DMS79 treated with DMSO at 0.1 percent for 48 hours (cell line): Measurements from ENCODE around the gene EZH1.

ENCODE experiments used
- DNase-seq: peaks from one replicate; lab custom pipeline; 2025; lab: John Stamatoyannopoulos, UW

EZH1 gene

DNA sequence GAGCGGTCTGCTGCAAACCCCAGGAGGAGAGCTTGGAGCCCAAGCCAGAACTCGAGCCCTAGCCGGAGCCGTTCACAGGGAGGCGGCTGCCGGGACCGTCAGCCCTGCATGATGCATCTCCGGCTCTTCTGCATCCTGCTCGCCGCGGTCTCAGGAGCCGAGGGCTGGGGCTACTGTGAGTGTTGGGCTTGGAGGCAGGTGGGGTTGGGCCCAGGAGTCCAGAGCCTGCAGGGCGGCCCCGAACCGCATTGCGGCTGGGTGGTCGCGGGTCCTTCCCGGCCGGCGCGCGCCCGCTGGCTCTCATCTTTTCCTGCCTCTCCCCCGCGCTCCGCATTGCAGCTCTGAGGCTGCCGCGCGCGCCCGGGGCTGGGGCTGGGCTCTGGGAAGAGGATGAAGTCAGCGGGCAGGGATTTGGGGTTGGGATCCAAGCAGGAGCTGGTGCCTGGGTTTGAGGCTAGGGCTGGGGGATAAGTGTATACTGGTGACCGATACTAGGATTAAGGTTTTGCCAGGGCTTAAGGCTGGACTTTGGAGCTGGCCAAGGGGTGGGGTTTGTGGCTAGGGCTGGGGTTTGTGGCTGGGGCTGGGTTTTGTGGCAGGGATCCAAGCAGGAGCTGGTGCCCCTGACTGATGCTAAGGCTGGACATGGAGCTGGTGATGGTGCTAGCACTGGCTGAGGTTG, 62.0 kb downstream of the EZH1 start:
- peak; percentile 68 for DNase-seq

DNA sequence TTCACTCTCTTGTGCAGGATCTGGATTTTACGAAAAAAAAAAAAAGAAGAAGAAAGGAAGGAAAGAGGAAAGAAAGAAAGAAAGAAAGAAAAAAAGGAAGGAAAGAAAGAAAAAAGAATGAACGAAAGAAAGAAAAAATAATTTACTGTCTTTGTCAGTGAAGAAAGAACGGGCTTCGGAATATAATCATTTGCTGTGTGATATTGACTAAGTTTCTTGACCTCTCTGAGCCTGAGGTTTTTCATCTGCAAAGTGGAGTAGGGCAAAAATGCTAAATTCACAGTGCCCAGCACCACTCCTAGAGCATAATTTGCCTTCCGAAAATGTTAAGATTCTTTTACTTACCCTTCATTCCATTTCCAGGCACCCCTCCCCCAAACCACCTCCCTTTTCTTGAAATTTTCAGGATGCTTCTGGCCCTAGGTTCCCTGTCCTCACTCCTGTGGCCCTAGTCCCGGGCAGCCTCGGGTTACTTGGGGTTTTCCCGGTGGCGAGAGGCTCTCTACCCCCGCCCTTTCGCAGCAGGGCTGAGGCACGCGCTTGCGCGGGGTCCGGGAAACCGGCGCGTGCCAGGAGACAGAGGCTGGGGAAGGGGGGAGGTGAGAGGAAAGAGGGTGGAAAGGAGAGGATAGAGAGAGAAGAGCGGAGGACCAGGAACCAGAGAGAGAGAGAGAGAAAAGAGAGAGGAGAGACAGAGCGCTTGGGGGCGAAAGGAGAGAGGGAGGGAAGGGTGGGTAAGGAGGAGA, 62.7 kb downstream of the EZH1 start, which contains the start of gene CNTNAP1:
TSS of gene CNTNAP1 (plus strand) at position 556 of the 746 bp plus-strand sequence. CDS start 299 bp downstream, outside the sequence.
- DNase-seq = peak; percentile 79

DNA sequence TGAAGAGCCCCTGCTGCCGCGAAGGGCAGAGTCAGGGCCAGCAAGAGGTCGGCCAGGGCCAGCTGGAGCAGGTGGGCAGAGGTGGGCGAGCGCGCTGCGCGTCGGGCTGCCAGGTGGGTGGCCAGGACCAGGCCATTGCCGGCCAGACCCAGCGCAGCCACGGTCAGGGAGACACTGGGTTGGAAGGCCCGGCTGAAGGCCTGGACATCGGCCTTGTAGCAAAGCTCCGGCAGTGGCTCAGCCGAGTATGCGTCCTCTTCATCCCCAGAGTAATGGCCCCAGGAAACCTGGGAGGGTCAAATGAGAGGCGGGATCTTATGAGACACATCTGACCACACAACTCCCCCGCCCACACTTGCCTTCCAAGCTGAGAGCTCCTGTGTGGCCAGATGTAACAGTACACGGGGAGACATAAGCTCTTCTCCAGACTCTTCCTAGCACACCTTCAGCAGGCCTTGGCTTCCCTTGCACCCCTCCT, 64.5 kb downstream of the EZH1 start:
- DNase-seq = peak; percentile 25

DNA sequence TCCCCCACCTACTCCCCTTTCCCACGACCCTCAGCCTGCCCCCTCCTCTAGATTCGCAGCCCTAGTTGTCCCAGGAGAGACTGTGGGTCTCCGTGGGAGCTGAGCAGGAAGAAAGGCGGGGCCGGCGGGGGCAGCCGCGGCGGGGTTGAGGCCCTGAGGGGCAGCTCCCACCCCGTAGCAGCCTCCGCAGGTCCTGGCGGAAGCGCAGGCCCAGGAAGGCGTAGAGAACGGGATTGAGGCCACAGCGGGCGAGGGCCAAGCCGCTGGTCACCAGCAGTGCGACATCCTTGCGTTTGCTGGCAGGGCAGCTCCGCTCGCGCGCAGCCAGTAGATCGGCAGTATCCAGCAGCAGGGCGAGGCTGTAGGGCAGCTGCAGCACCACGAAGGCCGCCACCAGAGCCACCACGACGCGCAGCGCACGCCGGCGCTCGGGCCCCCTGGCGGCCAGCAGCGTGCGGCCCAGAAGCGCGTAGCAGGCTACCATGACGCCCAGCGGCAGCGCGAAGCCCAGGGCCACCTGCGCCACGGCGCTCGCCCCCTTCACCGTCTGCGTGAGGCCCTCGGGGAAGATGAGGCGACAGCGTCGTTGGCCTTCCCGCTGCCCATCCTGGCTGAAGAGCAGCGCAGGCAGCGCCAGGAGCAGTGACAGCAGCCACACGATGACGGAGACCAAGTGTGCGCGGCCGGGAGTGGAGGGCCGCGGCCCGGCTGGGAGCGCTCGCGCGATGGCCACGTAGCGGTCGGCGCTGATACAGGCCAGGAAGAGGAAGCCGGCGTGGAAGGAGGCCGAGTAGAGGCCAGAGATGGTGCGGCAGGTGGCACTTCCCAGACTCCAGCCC, 65.1 kb downstream of the EZH1 start:
- peak; percentile 76 for DNase-seq

DNA sequence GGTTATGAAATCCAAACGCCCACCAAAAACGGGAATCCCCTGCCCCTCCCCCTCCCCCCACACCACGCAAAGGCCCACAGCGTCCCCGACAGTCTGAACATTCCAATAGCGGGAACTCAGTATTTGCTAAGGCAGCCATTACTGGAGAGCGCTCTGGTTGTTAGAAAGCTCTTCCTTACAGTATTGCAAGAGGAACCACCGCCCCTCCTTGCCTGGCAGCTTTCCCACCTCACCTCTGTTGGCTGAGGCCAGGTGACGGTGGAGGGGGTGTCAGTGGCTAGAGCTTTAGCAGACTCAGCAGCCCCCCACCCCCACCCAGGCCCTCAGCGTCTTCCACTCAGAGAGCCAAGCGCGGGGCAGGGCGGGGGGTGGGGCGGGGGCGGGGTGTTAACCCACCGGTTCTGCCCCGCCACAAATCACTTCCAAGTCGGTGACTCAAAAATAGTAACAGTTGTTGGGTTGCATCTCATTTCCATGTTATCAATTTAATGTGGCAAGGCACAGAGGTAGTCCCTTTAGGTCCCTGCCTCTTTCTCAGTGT, 65.8 kb downstream of the EZH1 start:
- DNase-seq = peak; percentile 94

DNA sequence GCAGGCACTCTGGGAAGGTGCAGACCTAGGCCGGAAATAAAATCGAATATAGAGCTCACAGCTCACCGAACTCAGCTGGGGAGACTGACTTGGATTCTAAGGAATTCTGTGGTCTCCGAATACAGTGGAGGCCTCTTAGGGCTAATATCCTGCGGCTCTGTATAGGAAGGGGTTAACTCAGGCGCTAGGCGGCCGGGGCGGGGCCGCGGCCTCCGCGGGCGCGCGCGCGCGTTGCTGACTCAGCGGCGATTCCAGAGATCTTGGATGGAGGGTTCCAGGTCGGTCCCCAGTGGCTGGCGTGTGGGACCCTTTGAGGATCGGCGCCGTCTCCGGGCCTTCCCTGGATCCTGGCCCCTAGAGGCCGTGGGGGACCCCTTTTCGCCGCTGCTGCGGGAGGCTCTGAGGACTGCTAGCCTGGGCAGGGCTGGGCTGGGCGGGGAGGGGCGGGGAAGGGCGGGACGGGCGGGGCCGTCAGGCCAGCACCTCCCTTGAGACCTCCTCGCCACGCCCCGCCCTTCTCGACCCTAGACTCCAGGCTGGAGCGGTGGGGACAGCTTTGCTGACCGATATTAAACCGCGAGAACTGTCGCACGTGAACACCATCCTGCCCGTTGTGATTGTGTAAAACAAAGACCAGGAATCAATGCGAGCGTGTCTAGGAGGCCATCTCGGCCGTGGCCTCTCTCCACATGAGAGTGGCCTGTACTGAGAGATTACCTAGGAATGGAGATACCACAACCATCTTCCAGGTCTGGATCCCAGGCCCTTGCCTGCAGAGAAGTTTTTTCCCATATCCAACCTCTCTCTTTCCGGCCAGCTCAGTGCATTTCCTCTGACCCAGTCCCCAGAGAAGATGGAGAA, 66.7 kb downstream of the EZH1 start:
- DNase-seq = peak; percentile 86

DNA sequence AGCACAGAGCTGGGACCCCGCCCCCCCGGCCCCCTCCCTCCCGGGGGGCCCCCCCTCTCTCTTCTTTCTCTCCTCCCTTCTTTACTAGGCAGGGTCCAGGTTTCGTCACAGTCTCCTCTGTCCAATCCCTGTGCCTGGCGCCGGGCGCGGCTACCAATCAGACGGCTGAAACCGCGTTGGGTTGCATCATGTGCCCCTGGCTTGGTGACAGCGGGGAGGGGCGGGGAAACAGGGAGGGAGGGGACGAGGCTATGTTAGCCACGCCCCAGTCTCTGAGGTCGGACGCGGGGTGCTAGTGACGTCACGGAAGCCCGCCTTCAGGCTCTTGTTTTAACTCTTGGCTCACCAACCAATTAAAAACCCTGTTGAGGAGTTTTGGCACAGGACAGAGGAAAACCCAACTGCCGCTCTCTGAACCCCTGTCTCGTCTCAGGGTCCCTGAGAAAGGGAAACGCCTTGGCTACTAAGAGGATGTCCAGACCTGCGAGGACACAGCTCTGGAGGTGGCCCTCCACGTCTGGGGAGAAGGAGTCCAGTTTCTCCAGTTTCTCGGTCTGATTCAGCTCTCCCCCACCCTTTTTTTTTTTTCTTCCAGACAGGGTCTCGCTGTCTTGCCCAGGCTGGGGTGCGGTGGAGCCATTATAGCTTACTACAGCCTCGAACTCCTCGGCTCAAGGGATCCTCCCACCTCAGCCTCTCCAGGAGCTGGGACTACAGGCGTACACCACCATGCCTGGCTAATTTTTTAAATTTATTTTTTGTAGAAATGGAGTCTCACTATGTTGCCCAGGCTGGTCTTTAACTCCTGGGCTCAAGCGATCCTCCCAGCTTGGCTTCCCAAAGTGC, 67.6 kb downstream of the EZH1 start:
- DNase-seq = peak; percentile 98

DNA sequence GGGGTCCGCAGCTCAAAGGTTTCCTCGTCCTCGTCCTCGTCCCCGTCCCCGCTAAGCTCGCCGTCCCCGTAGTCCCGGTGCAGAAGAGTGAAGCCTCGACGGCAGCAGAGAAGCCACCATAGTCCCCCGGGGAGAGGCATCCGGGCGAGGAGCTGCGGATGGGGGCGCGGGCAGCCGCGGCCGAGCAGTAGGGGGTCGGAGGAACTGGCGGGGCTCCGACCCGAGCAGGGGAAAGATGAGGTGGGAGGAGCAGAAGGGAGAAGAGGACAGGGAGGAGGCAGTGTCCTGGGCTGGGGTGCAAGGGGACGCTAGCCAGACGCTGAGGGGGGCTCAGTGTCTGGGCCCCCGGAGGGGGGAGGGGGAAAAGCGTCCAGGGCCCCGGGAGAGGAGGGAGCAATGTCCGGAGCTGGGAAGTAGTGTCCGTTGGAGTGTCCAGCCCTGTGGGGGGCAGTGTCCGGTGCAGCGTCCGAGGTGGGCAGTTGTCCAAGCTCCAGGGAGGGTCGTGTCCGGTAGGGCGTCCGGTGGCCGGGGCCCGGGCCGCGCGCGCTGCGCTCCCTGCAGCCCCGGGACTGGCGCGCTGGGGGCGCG, 68.3 kb downstream of the EZH1 start, which contains the start of gene PLEKHH3:
TSS of gene PLEKHH3 (minus strand) at position 571 of the 588 bp plus-strand sequence. CDS start at position 140, 431 bp downstream.
- DNase-seq = peak; percentile 45

DNA sequence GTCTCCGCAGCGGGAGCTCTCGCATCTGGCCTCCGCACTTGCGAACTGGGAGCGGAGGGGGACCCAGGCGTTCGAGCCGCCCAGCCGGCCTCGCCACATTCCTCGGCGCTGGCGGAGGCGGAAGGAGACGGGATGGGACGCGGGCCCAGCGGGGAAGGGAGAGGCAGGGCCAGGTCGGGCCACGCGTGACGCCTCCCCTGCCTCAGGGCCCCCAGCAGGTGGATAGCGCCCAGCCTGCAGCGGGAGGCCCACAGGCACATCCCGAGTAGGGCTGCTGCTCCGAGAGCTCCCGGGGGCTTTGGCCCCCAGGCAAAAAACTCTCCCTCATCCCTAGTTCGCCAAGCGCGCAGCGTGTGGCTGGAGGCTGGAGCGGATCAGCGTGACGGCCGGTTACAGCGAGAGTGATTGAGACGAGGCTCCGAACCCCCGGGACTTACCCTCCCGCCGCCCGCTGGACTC, 68.8 kb downstream of the EZH1 start:
- peak; percentile 45 for DNase-seq

DNA sequence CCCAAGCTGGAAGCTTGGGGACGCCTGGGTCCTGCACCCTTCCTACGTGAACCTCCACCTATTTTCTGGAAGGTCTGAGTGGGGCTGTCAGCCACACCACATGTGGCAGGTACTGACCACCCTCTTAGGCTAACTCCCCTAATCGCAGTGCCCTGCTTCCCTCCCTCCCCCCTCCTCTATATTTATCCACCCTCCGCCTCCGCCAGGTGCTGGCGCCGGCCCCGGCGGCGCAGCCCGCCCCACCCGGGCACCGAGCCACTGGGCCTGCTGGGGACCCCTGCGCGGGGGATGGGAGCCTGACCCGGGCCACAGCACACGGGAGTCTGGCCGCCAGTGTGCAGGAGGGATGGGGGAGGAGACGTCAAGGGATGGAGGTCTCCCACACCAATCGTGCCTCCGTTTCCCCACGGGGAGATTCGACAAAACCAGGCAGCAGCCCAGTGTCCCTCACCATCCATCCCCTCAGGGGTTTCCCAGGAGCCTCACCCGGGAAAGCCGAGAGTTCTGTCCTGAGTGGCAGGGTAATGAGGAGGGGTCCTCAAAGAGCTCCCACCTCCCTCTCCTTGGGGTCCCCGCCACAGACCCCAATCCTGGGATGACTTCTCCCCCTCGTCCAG, 69.4 kb downstream of the EZH1 start:
- peak; percentile 69 for DNase-seq

DNA sequence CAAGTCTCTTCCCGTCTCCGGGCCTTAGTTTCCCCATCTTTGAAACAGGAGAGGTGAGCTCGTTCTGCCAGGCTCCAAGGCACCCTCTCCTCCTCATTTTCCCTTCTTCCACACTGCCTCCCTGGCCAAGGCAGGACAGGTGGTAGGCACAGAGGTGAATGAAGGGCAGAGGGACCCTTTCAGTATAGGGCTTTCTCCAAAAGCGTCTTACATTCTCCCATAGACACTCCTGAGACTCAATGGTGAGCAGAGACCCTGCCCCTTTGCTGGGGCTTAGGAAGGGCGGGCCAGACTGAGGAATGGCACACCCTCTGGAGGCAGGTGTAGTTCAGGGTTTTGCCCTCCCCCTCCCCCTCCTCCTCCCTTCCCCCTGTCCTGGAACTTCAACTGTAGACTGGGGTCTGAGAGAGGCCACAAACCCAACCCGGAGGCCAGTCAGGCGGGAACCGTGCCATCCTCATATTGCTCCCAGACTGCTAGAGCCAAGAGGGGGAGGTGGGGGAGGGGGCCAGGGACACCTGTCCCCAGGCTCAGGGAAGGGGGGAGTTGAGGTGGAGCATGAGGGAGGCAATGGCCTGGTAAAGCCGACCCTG, 70.0 kb downstream of the EZH1 start:
- DNase-seq = peak; percentile 69

DNA sequence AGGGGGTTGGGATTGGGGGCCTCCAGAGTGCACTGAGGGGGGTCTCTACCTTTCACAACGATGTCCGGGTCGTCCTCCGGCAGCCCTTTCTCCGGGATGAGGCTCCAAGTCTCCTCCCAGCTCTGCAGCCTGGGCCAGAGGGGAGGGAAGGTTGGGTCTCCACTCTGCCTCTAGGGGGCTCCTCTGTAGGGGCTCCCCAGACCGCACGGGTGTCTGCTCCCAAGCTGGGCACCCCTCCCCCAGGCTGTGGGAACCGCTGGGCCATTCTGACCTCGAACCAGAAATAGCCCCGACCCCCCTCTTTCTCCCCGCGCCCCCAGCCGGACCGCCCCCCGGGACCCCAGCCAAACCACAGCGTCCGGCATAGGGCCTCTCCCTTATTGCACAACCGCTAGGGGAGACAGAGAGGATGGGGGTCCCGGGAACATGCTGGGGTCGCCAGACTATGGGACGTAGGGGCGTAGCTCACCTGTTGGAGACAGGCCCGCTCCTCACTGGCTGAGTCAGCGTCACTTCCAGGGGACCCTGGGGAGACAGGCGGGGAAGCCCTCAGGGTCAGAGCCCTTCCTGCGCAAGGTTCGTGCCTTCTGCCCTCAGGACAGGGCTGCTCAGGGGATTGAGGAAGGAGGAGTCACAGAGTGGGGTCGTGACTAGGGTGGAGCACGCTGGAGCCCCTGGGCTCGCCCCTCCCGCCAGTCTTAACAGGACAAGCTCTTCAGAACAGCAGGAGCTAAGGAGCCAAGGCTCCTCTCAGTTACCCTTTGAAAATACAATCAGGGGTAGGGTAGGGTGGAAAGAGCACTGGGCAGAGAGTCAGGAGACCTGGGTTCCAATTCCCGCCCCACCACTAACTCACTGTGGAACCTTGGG, 70.7 kb downstream of the EZH1 start:
- DNase-seq = peak; percentile 49

DNA sequence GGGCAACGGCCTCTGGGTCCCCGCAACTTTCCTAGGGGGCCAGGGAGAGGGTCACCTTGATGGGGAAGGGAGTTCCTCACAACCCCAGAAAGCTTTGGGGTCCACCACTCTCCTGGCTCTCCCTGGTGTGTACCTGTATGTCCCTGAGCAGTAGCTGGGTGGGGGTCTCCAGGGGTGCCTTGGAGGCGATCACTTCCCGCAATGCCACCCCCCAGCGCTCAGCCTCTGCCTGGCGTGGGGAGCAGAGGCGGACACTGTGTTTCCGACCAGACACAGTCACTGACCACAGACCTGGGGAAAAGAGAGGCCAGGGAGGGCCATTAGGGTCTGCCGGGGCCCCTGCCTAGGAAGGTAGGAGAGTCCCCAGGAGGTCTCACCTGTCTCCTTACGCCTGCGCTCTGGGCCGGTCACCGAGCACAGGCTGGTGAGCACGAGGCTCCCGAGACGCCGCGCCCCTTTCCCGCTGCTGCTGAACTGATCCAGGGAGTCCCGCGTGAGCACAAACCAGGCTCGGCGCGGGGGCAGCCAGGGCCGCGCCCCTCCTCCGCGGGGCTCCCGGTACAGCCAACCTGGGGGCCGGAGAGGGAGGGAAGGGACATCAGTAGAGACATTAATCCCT, 71.5 kb downstream of the EZH1 start:
- no peak for DNase-seq

DNA sequence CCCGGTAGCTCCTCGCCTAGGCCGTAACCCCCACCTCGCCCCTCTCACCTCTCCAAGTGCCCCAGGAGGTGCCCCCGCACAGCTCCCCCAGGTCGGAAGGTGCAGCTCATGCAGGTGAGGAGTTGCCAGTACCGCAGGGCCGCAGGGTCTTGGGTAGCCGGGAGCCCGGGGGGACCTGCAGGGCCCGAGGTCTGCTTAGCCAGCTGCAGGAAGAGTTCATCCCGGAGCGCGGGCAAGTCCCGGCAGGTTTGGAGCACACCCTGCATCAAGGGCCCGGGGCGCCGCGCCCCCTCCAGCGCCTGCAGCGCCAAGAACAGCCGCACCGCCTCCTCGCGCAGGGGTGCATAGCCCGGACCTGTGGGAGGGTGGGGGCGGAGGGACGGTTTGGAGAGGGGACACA, 72.8 kb downstream of the EZH1 start:
- DNase-seq = peak; percentile 77

DNA sequence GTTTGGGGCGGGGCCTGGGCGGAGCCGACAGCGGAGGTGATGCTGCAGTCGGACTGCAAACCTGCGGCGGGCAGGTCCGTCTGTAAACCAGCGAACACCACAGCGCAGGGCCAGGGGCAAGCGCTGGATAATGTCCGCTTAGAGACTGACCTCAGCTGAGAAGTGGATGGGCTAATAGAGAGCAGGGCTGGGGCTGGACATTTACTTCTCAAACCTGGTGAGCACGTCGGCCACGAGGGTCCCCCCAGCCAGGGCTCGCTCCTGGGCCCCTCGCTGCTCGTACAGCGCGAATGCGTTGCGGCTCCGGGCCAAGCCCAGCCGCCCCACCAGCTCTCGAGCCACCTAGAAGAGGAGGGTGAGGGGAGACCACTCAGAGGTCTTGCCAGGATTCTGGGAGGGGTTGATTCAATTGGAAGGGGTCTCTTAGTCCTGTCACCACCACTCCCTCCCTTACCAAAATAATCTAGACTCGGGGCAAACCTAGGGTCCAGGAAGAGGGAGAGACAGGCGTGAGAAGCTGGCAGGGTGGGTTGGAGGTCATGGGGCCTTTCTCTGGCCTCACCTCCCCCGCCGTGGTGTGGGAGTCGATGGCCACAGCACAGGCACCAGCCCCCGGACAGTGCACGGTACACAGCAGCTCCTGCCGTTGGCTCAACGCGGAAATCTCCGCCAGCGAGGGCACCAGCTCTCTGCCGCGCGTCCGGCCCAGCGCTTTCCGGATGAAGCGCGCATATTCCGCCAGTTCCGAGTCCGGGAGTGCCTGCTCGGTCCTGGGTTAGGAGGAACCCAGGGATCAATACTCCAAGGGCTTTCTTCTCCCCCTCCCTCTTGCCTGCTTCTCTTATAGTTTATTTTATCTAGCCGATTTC, 73.8 kb downstream of the EZH1 start:
- DNase-seq = no peak
